Cerebellar nuclear complex (tissue), 1 donor: ENCODE measurements around the gene ANGPT4.
"Not testable (repeated sequence)": the region's sequence is repeated elsewhere in the genome, so short reads cannot be mapped to it uniquely, and the experiment has no call there.

ENCODE experiments used
- DNase-seq, 2 experiments: peaks; one replicate each; lab custom pipeline; 2025; lab: John Stamatoyannopoulos, UW

ANGPT4 gene

GRCh38 chr20:906001-906520 is 10.1 kb downstream of the ANGPT4 start:
- no peak for DNase-seq

GRCh38 chr20:905396-905961 is 10.7 kb downstream of the ANGPT4 start:
- no peak for DNase-seq

- no peak for DNase-seq
Measured at GRCh38 chr20:904039-904545, 12.0 kb downstream of the ANGPT4 start.

GRCh38 chr20:897436-897835 is 18.7 kb downstream of the ANGPT4 start:
- DNase-seq: not testable (repeated sequence)

- DNase-seq: no peak
Measured at GRCh38 chr20:896501-897025, 19.6 kb downstream of the ANGPT4 start.

- not testable (repeated sequence) for DNase-seq
Measured at GRCh38 chr20:892371-892770, 23.8 kb downstream of the ANGPT4 start.

- DNase-seq: no peak
Measured at GRCh38 chr20:891706-892080, 24.4 kb downstream of the ANGPT4 start.

- DNase-seq: no peak
Measured at GRCh38 chr20:891058-891705, 25.0 kb downstream of the ANGPT4 start.

- no peak for DNase-seq
Measured at GRCh38 chr20:890666-891057, 25.5 kb downstream of the ANGPT4 start.

GRCh38 chr20:889932-890463 is 26.1 kb downstream of the ANGPT4 start:
- DNase-seq: no peak

GRCh38 chr20:889106-889505 is 27.0 kb downstream of the ANGPT4 start:
- no peak for DNase-seq

GRCh38 chr20:888057-888456 is 28.1 kb downstream of the ANGPT4 start:
- no peak for DNase-seq

GRCh38 chr20:887137-887536 is 29.0 kb downstream of the ANGPT4 start:
- no peak for DNase-seq

GRCh38 chr20:884983-885952 is 30.9 kb downstream of the ANGPT4 start:
- DNase-seq: no peak

GRCh38 chr20:881783-882144 is 34.4 kb downstream of the ANGPT4 start:
- DNase-seq: no peak

GRCh38 chr20:881051-881782 is 34.9 kb downstream of the ANGPT4 start:
- DNase-seq: no peak

- DNase-seq: no peak
Measured at GRCh38 chr20:879626-880025, 36.5 kb downstream of the ANGPT4 start.

- no peak for DNase-seq
Measured at GRCh38 chr20:878511-879307, 37.4 kb downstream of the ANGPT4 start.

GRCh38 chr20:877814-878213 is 38.3 kb downstream of the ANGPT4 start:
- DNase-seq: no peak

- DNase-seq: no peak
Measured at GRCh38 chr20:875115-875514, 41.0 kb downstream of the ANGPT4 start.
